OCI-M1 (cell line): Measurements from ENCODE around the gene PTPRN2.
"Not testable (repeated sequence)": the region's sequence is repeated elsewhere in the genome, so short reads cannot be mapped to it uniquely, and the experiment has no call there.

Experiments
- DNase-seq: peaks from one replicate; lab custom pipeline; 2025; lab: John Stamatoyannopoulos, UW

Gene PTPRN2

GRCh38 chr7:158051776-158052175 lies 535.8 kb downstream of the PTPRN2 start:
- no peak for DNase-seq

GRCh38 chr7:158050978-158051651 lies 536.5 kb downstream of the PTPRN2 start:
- DNase-seq = no peak

GRCh38 chr7:158050441-158050977 lies 537.1 kb downstream of the PTPRN2 start:
- no peak for DNase-seq

DNA sequence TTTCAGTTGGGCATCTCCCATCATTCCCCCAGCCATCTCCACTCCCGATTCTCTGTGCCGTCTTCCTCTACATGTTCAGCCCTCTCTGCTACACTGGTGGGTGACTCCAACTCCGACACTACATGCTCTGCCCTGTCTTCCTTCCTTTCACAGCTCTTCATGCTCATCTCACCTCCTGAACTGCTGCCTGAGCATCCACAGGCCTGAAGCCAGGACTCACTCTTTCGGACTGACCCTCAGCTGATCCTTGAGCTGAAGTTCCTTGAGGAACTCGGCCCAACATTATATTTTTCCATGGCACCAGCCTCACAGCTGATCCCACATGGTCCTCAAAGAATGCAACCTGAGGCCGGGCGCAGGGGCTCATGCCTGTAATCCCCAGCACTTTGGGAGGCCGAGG lies 538.4 kb downstream of the PTPRN2 start:
- no peak for DNase-seq

GRCh38 chr7:158048569-158048968 lies 539.1 kb downstream of the PTPRN2 start:
- no peak for DNase-seq

- no peak for DNase-seq
Measured at GRCh38 chr7:158047391-158048059, 540.1 kb downstream of the PTPRN2 start.

GRCh38 chr7:158046246-158046645 lies 541.4 kb downstream of the PTPRN2 start:
- not testable (repeated sequence) for DNase-seq

GRCh38 chr7:158044482-158044823 lies 543.2 kb downstream of the PTPRN2 start:
- no peak for DNase-seq

DNA sequence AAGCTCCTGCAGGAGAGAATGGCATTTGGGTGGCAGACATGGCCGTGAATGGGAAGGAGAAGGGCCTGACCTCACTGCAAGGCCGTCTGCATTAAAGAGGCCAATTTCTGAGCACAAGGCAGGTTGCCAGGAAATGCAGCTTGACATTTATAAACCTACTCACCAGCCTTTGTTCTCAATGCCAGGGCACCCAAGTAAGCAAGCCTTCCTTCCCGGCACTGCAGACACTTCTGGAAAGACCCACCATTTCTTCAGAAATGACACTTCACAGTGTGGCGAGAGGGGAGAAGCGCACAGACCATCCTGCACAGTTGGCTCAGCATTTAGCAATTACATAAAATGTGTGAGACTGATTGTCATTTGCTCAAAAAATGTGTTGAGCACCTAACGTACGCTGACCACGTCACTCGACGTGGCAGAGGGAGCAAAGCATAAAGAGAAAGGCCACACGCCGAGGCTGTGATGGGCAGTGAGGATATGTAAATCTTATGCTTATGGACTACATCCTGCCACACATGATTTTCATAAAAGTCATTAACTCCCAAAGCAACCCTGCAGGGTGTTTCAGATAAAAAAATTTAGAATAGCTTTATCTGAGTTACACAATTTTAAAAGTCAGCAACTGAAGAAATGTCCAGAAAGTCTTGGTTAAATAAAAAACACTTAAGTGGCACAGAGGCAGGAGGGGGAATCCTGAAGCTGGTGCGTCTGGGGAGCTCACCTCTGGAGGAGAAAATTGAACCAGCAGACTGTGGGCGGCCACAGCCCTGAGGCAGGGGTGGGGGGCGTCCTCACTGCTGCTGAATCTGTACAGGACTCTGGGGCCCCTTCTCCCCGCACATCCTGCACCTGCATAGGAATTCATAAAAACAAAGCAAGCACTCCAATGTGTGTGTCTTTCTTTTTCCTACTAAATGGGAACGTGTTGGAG lies 543.8 kb downstream of the PTPRN2 start:
- DNase-seq = no peak

- DNase-seq = no peak
Measured at GRCh38 chr7:158042156-158042880, 545.3 kb downstream of the PTPRN2 start.

- DNase-seq = no peak
Measured at GRCh38 chr7:158040199-158040598, 547.4 kb downstream of the PTPRN2 start.

DNA sequence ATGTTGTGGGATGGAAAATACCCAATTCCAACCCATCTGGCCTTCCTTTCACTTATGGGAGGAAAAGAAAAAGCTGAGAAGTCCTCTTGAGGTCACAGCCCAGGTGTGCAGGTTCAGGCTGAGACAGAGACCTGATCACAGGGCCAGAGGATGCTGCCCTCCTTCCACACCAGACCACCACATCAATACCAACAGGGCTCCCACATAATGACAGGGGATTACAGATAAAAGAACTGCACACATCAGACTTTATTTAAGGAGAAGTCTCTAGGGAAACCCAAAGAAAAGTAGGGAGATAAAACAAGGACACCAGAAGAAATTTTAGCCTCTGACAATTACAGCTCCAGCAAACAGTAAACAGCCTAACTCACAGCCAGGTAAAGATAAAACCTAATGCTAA lies 548.4 kb downstream of the PTPRN2 start:
- no peak for DNase-seq

DNA sequence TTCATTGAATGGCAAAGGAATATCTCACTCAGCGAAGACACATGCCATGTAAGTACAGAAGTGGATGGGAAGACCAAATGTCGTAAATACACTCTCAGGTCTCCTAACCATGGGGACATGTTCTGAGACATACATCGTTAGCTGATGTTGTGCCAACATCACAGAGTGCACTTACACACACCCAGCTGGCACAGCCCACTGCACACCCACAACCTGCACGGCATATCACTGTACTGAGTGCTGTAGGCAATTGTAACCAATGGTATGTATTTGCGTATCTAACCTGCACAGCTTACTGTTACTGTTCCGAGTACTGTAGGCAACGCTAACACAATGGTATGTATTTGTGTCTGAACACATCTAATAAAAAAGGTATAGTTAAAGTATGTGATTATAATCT lies 550.4 kb downstream of the PTPRN2 start:
- no peak for DNase-seq

DNA sequence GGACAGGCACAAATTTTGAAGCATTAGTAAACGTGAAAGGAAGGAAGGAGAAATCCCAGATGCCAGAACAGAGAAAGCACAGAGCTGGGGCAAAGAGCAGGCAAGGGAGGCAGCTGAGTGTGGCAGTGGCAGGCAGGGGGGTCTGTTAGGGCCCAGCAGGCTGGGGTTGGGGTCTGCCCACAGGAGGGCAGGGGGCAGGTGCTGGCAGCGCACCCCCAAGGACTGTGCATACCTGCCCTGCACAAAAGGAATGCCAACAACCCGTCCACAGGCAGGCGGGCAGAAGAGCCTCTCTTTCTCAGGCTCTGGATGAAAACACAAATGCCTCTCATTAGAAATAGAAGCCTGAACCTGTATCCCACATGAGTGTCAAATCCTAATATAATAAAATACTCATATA lies 552.3 kb downstream of the PTPRN2 start:
- no peak for DNase-seq

GRCh38 chr7:158034571-158034970 lies 553.1 kb downstream of the PTPRN2 start:
- no peak for DNase-seq

GRCh38 chr7:158033925-158034324 lies 553.7 kb downstream of the PTPRN2 start:
- DNase-seq = not testable (repeated sequence)

DNA sequence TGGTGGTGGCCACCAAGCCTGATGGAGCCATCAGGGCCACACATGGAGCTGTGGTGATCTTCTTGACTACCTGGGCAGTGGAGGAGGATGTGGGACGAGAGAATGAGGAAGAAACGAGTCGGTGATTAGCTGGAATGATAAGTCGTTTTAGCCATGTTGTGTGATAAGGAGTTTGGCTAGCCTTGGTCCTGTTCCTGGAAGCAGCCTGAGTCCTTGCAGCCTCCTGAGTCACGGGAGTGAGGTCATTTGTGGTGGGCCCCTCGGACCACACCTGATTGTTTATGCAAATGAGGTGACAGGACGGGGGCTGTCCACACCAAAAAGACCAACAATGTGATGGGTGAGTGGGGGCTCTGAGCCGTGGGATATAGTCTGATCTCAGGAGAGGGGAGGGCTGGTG lies 554.4 kb downstream of the PTPRN2 start:
- DNase-seq = peak; percentile 0

GRCh38 chr7:158032561-158033115 lies 555.0 kb downstream of the PTPRN2 start:
- no peak for DNase-seq

- no peak for DNase-seq
Measured at GRCh38 chr7:158031867-158032308, 555.7 kb downstream of the PTPRN2 start.

GRCh38 chr7:158030566-158030965 lies 557.1 kb downstream of the PTPRN2 start:
- DNase-seq = no peak

DNA sequence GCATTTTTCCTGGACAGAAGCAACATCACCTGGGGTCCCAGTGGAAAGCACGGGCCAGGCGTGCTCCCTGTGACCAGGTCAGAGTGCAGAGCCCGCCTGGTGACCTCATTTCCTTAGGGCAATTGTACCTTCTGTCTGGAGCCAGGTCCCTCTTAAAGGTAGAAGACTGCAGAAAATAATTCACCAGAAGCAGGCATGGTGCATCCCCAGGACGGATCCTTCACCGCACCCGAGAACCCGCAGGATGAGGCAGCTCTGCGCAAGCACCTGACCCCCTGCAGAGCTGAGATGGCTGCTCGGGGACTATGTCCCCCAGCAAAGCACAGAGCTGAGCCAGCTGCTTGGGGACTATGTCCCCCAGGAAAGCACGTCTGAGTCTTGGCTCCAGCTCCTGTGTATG lies 557.6 kb downstream of the PTPRN2 start:
- no peak for DNase-seq
